NCI-H345 treated with DMSO at 0.1 percent for 48 hours (cell line): ENCODE results near the gene KRTAP20-2.

Experiments
- DNase-seq: peaks from one replicate; lab custom pipeline; 2025; ENCODE audit not compliant: unreplicated experiment; lab: John Stamatoyannopoulos, UW

KRTAP20-2 gene

DNA sequence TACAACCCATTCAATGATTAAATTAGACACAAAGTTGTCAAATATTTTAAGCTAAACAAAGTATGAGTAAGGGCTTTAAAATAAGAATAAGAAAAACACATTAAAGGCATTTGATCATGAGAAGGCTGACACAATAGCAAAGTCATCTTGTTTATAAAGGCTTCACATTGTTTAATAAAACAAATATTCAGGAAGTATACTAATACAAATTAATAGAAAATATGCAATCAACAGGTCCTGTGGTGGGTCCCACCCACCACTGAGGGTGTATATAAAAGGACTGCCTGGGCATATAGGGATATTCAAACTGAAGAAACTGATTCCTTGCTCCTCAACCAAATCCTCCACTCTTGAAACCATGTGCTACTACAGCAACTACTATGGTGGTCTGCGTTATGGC, at the start of gene KRTAP20-2:
TSS of gene KRTAP20-2 (plus strand) at position 301 of the 400 bp plus-strand sequence. CDS start at position 359, 58 bp downstream.
- DNase-seq: no peak

GRCh38 chr21:30590297-30590696, 44.7 kb upstream of the KRTAP20-2 start, which contains the start of gene KRTAP22-2:
TSS of gene KRTAP22-2 (minus strand) at chr21:30590397.
- no peak for DNase-seq

GRCh38 chr21:30592140-30592539, 42.9 kb upstream of the KRTAP20-2 start, which contains the start of gene KRTAP6-3:
TSS of gene KRTAP6-3 (plus strand) at chr21:30592440. CDS start at chr21:30592446, 6 bp downstream.
- DNase-seq: no peak

GRCh38 chr21:30598802-30599201, 36.2 kb upstream of the KRTAP20-2 start, which contains the start of gene KRTAP6-2:
TSS of gene KRTAP6-2 (minus strand) at chr21:30598902. CDS start at chr21:30598874, 28 bp downstream.
- DNase-seq: no peak

DNA sequence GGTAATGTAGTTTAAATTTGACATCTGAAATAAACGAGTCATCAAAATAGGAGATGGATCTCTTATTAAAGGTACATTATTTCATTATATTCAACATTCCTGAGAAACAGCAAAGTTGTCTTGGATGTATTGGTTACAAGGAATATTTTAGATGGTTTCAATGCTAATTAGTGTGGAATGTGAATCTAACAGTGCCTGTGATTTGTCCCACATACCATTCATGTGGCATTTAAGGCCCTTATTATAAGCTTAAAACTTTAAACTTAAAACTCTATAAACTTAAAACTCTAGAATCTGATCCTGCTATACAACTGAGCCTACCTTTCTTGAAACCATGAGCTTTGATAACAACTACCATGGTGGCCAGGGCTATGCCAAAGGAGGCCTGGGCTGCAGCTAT, 34.2 kb upstream of the KRTAP20-2 start, which contains the start of gene KRTAP22-1:
TSS of gene KRTAP22-1 (plus strand) at position 301 of the 400 bp plus-strand sequence.
- DNase-seq: no peak

GRCh38 chr21:30605968-30606367, 29.0 kb upstream of the KRTAP20-2 start:
- no peak for DNase-seq

DNA sequence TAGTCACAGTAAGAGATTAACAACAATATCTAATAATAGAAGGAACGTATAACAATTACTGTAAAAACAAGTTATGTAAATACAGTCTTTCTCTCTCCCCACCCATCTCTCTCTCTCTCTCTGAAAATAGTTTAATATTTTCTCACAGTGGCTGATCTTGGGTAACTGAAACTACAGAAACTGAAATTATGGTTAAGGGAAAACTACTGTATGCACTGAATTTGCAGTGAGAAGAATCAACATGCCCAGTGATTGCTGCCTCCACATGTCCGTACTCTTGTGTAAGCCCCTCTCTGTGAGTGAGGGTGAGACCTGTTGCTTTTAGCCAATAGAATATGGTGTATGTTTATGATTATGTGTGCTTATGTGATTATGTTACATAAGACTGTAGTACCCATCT, 22.9 kb upstream of the KRTAP20-2 start:
- DNase-seq: no peak

GRCh38 chr21:30613836-30614235, 21.2 kb upstream of the KRTAP20-2 start, which contains the start of gene KRTAP6-1:
TSS of gene KRTAP6-1 (minus strand) at chr21:30613930. CDS start at chr21:30613904, 26 bp downstream.
- no peak for DNase-seq

DNA sequence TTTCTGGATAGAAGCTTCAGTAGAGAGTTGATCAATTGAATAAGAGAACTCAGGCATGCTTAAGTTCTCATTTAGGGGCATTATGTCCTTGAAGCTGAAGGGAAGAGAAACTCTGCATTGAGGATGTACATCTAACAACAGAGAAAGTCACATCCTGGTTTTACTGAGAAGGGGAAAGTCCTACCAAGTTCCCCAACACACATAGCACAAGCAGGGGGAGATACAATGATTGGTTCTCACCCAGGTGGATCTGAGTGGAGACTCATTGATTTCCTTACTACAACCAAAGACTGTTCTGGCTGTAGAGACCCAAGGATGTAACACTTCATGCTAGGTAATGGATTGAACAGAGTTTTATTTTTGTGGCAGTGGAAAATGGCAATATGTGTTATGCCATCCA, 19.8 kb upstream of the KRTAP20-2 start:
- no peak for DNase-seq

- DNase-seq: no peak
Measured at GRCh38 chr21:30616125-30616524, 18.9 kb upstream of the KRTAP20-2 start, which contains the start of gene KRTAP20-1. TSS of gene KRTAP20-1 (plus strand) at chr21:30616425. CDS start at chr21:30616455, 30 bp downstream.

GRCh38 chr21:30620080-30620479, 14.9 kb upstream of the KRTAP20-2 start:
- no peak for DNase-seq

DNA sequence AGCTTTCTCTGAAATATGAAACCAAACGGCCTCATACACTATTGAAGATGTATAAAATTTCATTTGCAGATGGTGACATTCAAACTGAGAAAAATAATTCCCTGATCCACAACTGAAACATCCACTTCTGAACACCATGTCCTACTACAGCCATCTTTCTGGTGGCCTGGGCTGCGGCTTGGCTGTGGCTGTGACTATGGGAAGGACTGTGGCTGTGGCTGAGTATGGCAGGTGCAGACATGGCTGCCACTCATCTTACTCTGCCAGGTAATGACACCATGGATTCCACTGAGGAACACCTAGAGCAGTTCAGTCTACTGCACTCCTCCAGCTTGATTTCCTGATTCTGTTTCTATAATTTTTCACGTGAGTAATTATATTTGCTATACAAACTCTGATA, 14.5 kb upstream of the KRTAP20-2 start, which contains the start of gene KRTAP20-4:
TSS of gene KRTAP20-4 (plus strand) at position 106 of the 400 bp plus-strand sequence.
- DNase-seq: no peak

DNA sequence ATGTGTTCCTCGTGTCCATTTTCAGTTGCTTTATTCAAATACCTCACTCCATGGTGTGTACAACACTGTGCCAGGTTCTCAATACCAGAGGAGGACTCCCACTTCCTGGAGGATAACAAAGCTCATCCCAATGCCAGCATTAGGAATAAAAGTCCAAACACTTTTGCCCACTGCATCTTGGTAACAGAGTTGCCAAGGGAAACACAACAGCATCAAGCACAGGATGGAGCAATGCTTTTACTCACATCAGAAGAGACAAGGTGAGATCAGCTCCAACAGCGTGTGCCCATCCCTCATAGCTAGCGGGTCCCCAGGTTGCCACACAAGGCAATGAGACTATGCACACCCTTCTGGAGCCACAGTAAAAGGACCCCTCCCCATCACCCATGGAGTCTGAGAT, 11.6 kb upstream of the KRTAP20-2 start:
- DNase-seq: no peak

- no peak for DNase-seq
Measured at GRCh38 chr21:30625449-30626165, 9.4 kb upstream of the KRTAP20-2 start.

DNA sequence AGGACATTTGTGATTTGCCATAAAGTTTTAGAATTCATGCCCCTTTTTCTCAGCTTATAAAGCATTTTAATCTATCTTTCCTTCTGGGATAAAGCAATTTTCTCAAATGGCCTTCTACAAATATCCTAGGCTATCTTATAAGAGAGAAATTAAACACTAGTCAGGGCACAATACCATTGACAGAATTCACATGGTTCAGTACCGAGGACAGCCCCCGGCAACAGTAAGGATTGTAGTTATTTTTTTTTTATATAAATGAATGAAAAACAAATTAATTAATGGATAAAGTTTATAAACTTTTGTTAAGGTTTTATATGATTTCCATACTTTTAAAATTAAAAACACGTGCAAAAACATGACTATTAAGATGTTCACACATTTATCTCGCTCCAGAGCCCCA, 6.9 kb upstream of the KRTAP20-2 start:
- DNase-seq: no peak

DNA sequence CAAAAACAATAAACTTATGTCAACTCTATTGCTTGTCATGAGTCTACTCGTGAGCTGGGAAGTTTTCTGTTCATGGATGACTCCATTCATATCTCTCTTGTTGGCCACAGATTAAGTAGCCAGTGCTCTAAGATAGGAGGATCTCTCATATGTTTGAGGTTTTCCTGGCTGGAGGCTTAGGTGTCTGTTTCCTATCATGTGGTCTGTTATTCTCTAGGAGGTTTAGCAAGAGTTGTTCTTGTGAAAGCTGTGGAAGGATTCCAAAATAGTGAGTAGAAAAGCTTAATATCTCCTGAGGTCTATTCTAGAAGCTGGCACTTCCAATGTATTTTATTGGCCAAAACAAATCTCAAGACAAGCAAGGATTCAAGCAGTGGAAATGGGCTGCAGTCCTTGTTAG, 5.8 kb upstream of the KRTAP20-2 start:
- DNase-seq: no peak

DNA sequence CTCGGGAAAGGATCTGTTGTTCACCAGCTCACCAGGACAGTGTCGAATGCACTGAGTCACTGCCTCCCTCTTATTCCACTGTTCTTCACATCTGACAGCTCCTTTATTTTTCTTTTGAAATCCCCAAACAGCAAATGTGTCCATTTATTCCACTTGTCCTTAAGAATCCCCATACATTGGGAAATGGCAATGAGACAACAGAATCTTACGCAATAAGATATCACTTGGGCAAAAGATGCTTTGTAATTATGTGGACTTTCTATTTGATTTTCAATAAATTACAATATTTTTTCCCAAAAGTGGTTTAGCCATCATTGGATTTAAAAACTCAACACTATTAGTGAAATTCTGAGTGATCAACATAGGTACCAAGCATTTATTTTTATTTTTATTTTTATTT, 3.7 kb downstream of the KRTAP20-2 start:
- no peak for DNase-seq

- no peak for DNase-seq
Measured at GRCh38 chr21:30642564-30642963, 7.6 kb downstream of the KRTAP20-2 start, which contains the start of gene KRTAP20-3. TSS of gene KRTAP20-3 (plus strand) at chr21:30642864.

DNA sequence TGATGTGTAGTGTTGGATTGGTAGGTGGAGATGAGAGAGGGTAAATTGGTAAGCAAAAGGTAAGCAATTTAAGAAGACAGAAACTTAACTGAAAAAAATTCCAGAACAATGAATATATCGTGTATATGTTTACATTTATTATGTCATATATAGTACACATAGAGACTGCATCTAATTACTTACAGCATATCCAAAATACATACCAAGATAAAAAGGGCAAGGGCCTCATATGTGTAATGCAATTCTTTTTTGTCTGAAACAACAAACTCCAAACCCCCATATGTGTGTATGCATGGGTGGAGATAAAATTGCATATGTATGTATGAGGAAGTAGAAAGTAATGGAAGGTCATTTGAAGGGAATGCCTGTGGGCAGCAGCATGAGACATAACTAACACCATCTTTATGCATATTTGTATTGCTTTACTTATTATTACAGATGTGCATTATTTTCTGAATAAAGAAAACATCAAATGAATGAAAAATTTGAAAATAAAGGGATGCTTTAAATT, 12.0 kb downstream of the KRTAP20-2 start:
- DNase-seq: no peak

- no peak for DNase-seq
Measured at GRCh38 chr21:30652891-30653290, 17.9 kb downstream of the KRTAP20-2 start.

DNA sequence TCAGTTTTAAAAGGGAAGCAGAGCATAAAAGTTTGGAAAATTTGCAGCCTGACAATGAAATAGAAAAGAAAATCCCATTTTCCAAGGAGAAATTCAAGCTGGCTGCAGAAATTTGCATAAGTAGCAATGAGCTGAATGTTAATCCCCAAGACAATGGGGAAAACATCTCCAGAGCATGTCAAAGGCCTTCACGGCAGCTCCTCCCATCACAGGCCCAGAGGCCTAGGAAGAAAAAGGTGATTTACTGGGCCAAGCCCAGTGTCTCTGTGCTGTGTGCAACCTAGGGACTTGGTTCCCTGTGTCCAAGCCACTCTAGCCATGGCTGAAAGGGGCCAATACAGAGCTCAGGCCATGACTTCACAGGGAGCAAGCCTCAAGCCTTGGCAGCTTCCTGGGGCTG, 33.8 kb downstream of the KRTAP20-2 start:
- no peak for DNase-seq
